ELF-1 (cell line): ENCODE measurements around the gene FBXO40.

Source experiments
- DNase-seq: peaks from one replicate; pipeline ENCODE4 v3.0.0-alpha.2; 2016; ENCODE audit warnings: low read depth, low spot score

Gene FBXO40

GRCh38 chr3:121663171-121663847, 70.1 kb downstream of the FBXO40 start:
- no peak for DNase-seq

- no peak for DNase-seq
Observed at GRCh38 chr3:121665488-121665887, 72.3 kb downstream of the FBXO40 start.

GRCh38 chr3:121667333-121667732, 74.2 kb downstream of the FBXO40 start:
- DNase-seq, result no peak

- DNase-seq, result no peak
Observed at GRCh38 chr3:121670676-121671075, 77.5 kb downstream of the FBXO40 start.

- no peak for DNase-seq
Observed at GRCh38 chr3:121677141-121677540, 84.0 kb downstream of the FBXO40 start.
